ENCODE data around the gene AGPAT4. TPM values are rescaled to one million over a fixed set of nuclear protein-coding genes. Genes with fewer than 3 reads are reported as not detected.

Gene AGPAT4
- total and polyA plus RNA-seq, 3 donors from 2014 or later = 5.4 to 7.2 (median 6.4) TPM

DNA sequence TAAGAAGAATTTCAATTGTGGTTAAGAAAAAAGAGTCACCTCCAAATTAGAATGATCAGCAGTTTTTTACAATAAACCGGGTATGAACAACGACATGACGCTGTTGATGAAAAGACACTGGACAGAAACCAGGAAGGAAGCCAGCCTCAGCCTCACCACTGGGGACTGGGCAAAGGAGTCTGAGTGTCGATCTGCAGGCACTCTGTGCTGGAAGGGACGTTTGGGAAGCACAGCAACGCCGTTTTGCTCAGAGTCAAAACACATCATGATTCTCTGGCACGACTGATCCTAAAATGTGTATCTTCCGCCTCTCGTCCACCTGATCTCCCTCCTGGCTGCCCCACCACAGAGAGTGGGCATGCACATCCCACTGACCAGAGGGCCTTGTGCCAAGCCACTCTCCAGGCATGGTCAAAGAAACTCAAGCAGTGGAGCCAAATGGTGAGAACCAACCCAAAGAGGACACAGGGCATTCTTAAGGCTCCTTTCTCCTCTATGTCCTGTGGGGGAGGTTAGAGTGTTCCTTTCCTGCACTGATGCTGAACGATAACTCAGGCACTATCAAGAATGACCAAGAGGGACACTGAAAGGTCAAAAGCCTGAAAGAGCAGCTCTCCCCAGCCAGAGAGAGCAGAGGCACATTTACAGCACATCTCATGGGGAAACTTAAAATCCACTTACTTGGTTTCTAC, 68.8 kb downstream of the AGPAT4 start:
- WGBS, 2 donors = 90 to 92% methylated on average over 10 to 11 of the region's 11 CpGs

DNA sequence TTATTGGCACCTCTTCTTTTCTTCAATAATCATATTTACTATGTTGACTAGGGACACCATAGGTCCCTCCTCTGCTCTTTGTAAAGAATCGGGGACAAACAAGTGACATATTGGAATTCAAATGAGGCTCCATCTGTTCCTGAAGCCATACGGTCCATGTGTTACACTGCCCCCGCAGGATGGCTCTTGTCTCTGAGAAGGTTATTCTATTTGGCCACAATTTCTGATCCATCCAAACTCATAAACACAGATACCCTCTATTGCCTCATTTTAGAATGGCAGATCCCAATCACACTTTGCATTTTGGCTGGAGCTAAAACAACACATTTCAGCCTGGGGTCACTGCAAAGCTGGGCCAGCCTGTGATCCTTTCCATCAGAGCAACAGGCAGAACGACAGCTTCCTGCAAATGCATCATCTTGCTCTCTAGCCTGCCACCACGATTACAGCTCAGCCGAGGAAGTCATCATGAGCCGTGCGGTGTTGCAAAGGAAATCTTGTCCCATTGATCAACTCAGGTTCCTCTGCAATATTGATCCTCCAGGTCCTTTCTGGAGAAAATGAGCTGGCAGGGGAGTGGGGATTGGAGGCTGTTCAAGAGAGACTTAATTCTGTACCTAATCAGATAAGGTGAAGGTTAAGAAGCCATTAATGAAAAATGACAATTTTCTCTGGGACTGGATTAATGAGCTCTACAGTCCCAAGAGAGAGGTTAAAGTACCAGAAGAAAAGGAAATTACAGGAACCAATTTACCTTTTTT, 73.1 kb downstream of the AGPAT4 start:
- Histone ChIP-seq H3K4me1 (no peaks in the 10 kb centered on the region), H3K4me3 (no peak overlapping the region), H3K36me3 (ENCODE audit: low read depth, missing control alignments) (no peaks in the 10 kb centered on the region), H3K27me3 (no peaks in the 10 kb centered on the region), H3K27ac (no peak overlapping the region), H3K9me3 (no peaks in the 10 kb centered on the region)
- intact Hi-C loops (cut with DNase I; ENCODE audit: low total_unique reads) = no loop called here
- 86 to 87% methylated on average over 8 of the region's 8 CpGs for WGBS, 2 donors
- no peak for DNase-seq
- TF ChIP-seq POLR2A (IDR thresholded peaks at IDR 0.05) = no peak
- TF ChIP-seq CTCF (IDR thresholded peaks at IDR 0.05) = no peak

More for the DNA sequence above, 68.8 kb downstream of the AGPAT4 start:
- H3K4me1 ChIP-seq = no peaks in the 10 kb centered on the region
- H3K27ac ChIP-seq = no peak overlapping the region
- H3K36me3 ChIP-seq (ENCODE audit: low read depth, missing control alignments) = no peaks in the 10 kb centered on the region
- H3K9me3 ChIP-seq = no peaks in the 10 kb centered on the region
- no peak overlapping the region for H3K4me3 ChIP-seq
- no peak for DNase-seq
- intact Hi-C loops (cut with DNase I; ENCODE audit: low total_unique reads) = no loop called here
- H3K27me3 ChIP-seq = no peaks in the 10 kb centered on the region
- no peak for TF ChIP-seq CTCF (IDR thresholded peaks at IDR 0.05)
- no peak for TF ChIP-seq POLR2A (IDR thresholded peaks at IDR 0.05)

GRCh38 chr6:161199850-161200249, 74.0 kb downstream of the AGPAT4 start:
- no peaks in the 10 kb centered on the region for H3K9me3 ChIP-seq
- H3K4me1 ChIP-seq = no peaks in the 10 kb centered on the region
- no peak for DNase-seq
- no peaks in the 10 kb centered on the region for H3K36me3 ChIP-seq (ENCODE audit: low read depth, missing control alignments)
- 84 to 94% methylated on average over 4 of the region's 4 CpGs for WGBS, 2 donors
- intact Hi-C loops (cut with DNase I; ENCODE audit: low total_unique reads) = no loop called here
- TF ChIP-seq POLR2A (IDR thresholded peaks at IDR 0.05) (no peak), CTCF (IDR thresholded peaks at IDR 0.05) (no peak)
- H3K27me3 ChIP-seq = no peaks in the 10 kb centered on the region
- no peak overlapping the region for H3K4me3 ChIP-seq
- no peak overlapping the region for H3K27ac ChIP-seq

DNA sequence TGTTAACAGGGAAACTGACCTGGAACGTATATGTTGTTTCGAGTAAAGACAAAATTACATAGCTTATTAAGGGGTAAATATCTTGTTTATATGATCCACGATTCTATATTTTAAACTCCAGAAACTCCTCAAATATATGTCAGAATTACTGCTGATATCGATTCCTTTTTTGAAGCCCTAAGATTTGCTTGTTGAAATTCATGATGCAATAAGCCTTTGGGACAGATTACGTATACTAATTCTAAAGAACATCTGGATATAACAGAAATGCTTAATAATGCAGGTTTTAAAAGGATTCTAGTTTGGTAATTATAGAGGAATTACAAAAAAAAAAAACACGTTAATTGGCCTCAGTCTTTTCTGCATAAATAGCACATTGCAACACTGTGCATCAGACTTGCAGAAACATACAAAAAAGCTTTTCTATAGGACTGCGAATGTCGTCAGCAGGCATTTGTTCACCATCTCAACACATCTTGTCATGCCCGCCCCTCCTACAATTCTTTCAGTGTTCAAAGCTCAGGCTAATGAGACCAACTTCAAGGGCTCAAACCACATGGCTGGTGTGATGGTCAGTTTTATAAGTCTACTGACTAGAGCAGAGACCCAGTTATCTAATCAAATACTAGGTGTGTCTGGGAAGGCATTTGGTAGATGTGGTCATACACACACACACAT, 74.9 kb downstream of the AGPAT4 start:
- intact Hi-C loops (cut with DNase I; ENCODE audit: low total_unique reads) = no loop called here
- 95 to 96% methylated on average over 9 of the region's 9 CpGs for WGBS, 2 donors
- no peak for DNase-seq
- no peak overlapping the region for H3K27ac ChIP-seq
- no peaks in the 10 kb centered on the region for H3K27me3 ChIP-seq
- no peak for TF ChIP-seq CTCF (IDR thresholded peaks at IDR 0.05)
- H3K36me3 ChIP-seq (ENCODE audit: low read depth, missing control alignments) = no peaks in the 10 kb centered on the region
- H3K9me3 ChIP-seq = no peaks in the 10 kb centered on the region
- H3K4me3 ChIP-seq = no peak overlapping the region
- H3K4me1 ChIP-seq = no peaks in the 10 kb centered on the region

All from testis (tissue), 3 donors.